Skeletal muscle cell (primary cell): ENCODE measurements around the gene TMCC2.

Experiments
- DNase-seq: peaks from one replicate; pipeline ENCODE4 v3.0.0-alpha.2; 2010; ENCODE audit warnings: low read depth
- H3K4me3 ChIP-seq: 2 replicates; pipeline ENCODE4 v1.5.1; 2011; ENCODE audit warnings: low read depth, mild to moderate bottlenecking, control low read depth, low read length, moderate library complexity

Gene TMCC2

GRCh38 chr1:205236951-205237475 is 9.3 kb downstream of the TMCC2 start:
- no peak for DNase-seq
- no peak overlapping the region for H3K4me3 ChIP-seq

GRCh38 chr1:205237526-205238484 is 10.1 kb downstream of the TMCC2 start:
- H3K4me3 ChIP-seq: no peak overlapping the region
- DNase-seq: no peak

GRCh38 chr1:205239078-205239477 is 11.3 kb downstream of the TMCC2 start:
- no peak for DNase-seq
- H3K4me3 ChIP-seq: no peak overlapping the region

GRCh38 chr1:205240118-205240517 is 12.4 kb downstream of the TMCC2 start:
- no peak overlapping the region for H3K4me3 ChIP-seq
- no peak for DNase-seq

GRCh38 chr1:205240569-205240968 is 12.8 kb downstream of the TMCC2 start:
- H3K4me3 ChIP-seq: no peak overlapping the region
- DNase-seq: no peak

GRCh38 chr1:205241366-205242030 is 13.8 kb downstream of the TMCC2 start:
- no peak for DNase-seq
- H3K4me3 ChIP-seq: no peak overlapping the region

GRCh38 chr1:205243350-205244191 is 15.8 kb downstream of the TMCC2 start:
- DNase-seq: no peak
- H3K4me3 ChIP-seq: no peak overlapping the region

GRCh38 chr1:205244384-205244783 is 16.6 kb downstream of the TMCC2 start:
- no peak overlapping the region for H3K4me3 ChIP-seq
- no peak for DNase-seq

- DNase-seq: no peak
- no peak overlapping the region for H3K4me3 ChIP-seq
Observed at GRCh38 chr1:205245096-205245495, 17.4 kb downstream of the TMCC2 start.

- no peak for DNase-seq
- H3K4me3 ChIP-seq: no peak overlapping the region
Observed at GRCh38 chr1:205246351-205247119, 18.8 kb downstream of the TMCC2 start.

- no peak overlapping the region for H3K4me3 ChIP-seq
- no peak for DNase-seq
Observed at GRCh38 chr1:205247130-205247921, 19.6 kb downstream of the TMCC2 start.

- no peak overlapping the region for H3K4me3 ChIP-seq
- DNase-seq: no peak
Observed at GRCh38 chr1:205248793-205249601, 21.3 kb downstream of the TMCC2 start.

GRCh38 chr1:205249651-205250050 is 21.9 kb downstream of the TMCC2 start:
- DNase-seq: no peak
- H3K4me3 ChIP-seq: no peak overlapping the region

GRCh38 chr1:205250699-205251098 is 23.0 kb downstream of the TMCC2 start:
- no peak for DNase-seq
- no peak overlapping the region for H3K4me3 ChIP-seq

- no peak for DNase-seq
- H3K4me3 ChIP-seq: no peak overlapping the region
Observed at GRCh38 chr1:205251576-205251975, 23.8 kb downstream of the TMCC2 start.

- no peak overlapping the region for H3K4me3 ChIP-seq
- no peak for DNase-seq
Observed at GRCh38 chr1:205255941-205256780, 28.4 kb downstream of the TMCC2 start.
